Smooth muscle cell of bladder (primary cell): Measurements from ENCODE around the gene PARVB. TPM values are rescaled to one million over a fixed set of nuclear protein-coding genes. Genes with fewer than 3 reads are reported as not detected.

Experiments
- total RNA-seq: library from RNA; depleted of rRNA; stranded (reverse); fragments of >200 nt; gene quantifications from 2 replicates; pipeline ENCODE4 v1.2.3, GENCODE V29; 2014

Gene PARVB, protein sequence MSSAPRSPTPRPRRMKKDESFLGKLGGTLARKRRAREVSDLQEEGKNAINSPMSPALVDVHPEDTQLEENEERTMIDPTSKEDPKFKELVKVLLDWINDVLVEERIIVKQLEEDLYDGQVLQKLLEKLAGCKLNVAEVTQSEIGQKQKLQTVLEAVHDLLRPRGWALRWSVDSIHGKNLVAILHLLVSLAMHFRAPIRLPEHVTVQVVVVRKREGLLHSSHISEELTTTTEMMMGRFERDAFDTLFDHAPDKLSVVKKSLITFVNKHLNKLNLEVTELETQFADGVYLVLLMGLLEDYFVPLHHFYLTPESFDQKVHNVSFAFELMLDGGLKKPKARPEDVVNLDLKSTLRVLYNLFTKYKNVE
- 13.8 and 25.7 TPM in 2 replicates for total RNA-seq

DNA sequence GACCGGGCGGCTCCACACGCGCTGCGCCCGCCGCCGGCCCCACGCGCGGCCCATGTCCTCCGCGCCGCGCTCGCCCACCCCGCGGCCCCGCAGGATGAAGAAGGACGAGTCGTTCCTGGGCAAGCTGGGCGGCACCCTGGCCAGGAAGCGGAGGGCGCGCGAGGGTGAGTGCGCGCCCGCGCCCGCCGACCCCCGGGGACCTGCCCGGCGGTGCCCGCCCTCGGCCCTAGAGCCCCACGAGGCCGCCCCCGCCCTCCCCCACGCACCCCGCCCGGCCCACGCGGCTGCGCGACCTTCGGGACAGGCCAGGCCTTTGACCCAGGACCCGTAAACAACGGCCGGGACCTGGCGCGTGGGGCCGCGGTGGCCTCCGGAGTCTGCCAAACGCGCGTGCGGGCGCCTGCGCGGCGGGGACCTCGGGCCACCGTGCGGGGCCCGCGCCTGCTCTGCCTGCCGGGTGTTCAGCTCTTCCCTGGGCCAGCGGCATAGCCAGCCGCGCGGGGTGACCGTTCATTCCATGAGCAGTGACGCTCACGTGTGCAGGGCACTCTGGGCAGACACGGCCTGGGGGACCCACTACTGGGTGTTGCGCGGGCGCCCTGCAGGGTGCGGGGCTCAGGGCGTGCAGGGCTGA, at the start of gene PARVB:
Gene PARVB, plus strand, starts transcription at position 15 of the 634 bp plus-strand sequence. Its CDS starts 38 bp downstream, at position 53.

DNA sequence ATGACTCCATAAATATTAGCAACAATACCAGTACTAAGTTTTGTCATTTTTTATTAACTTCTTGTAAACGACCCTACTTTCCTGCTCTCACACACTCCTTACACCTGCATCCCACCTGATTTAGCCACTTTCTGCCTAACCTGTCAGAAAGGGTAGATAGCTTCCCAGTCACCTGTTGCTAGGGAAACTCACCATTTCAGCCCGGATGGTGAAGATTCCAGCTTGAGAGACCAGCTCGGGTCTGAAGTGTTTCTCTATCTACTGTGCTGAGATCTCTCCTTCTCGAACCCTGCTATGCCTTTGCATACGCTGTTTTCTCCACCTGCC, 156.6 kb downstream of the PARVB start, which contains the start of gene PARVG:
Gene PARVG, plus strand, starts transcription at position 220 of the 327 bp plus-strand sequence. CDS start 2,405 bp downstream, outside the sequence.

Other genes starting within 250 kb of the PARVB start
- 2.0 and 2.1 TPM in 2 replicates for gene EFCAB6, start 212.0 kb upstream of the PARVB start, total RNA-seq
- gene SULT4A1, start 161.8 kb upstream of the PARVB start, total RNA-seq = 0.09 and 0.14 TPM in 2 replicates
- not detected in 2 replicates for gene PNPLA5, start 132.3 kb upstream of the PARVB start, total RNA-seq
- gene PNPLA3, start 100.5 kb upstream of the PARVB start, total RNA-seq = 4.5 and 7.5 TPM in 2 replicates
- gene SAMM50, start 68.9 kb upstream of the PARVB start, total RNA-seq = 46.9 and 49.6 TPM in 2 replicates
- gene PARVG, start 156.6 kb downstream of the PARVB start, total RNA-seq = not detected in 2 replicates